Activated naive CD8-positive, alpha-beta T cell (primary cell): ENCODE results near the gene GNLY.
"Not testable (repeated sequence)": the region's sequence is repeated elsewhere in the genome, so short reads cannot be mapped to it uniquely, and the experiment has no call there.

Source experiments
- H3K27ac Mint-ChIP-seq: one replicate; pipeline ENCODE4 v1.8.0; 2021; ENCODE audit warnings: mixed read lengths
- H3K27me3 Mint-ChIP-seq: one replicate; pipeline ENCODE4 v1.8.0; 2021; ENCODE audit warnings: mixed read lengths
- H3K36me3 Mint-ChIP-seq: one replicate; pipeline ENCODE4 v1.8.0; 2021; ENCODE audit warnings: mixed read lengths
- H3K4me1 Mint-ChIP-seq: one replicate; pipeline ENCODE4 v1.8.0; 2021; ENCODE audit warnings: low read depth, mixed read lengths
- H3K4me3 Mint-ChIP-seq: one replicate; pipeline ENCODE4 v1.8.0; 2021; ENCODE audit warnings: mild to moderate bottlenecking, mixed read lengths
- H3K9me3 Mint-ChIP-seq: one replicate; pipeline ENCODE4 v1.8.0; 2021; ENCODE audit warnings: low read depth, mixed read lengths

Gene GNLY

GRCh38 chr2:85660301-85660700 lies 33.9 kb upstream of the GNLY start:
- H3K4me1 Mint-ChIP-seq, H3K4me3 Mint-ChIP-seq, H3K27ac Mint-ChIP-seq, H3K27me3 Mint-ChIP-seq, H3K9me3 Mint-ChIP-seq, H3K36me3 Mint-ChIP-seq: not testable (repeated sequence)

GRCh38 chr2:85660725-85661124 lies 33.4 kb upstream of the GNLY start:
- no peaks in the 10 kb centered on the region for H3K27me3 Mint-ChIP-seq
- H3K9me3 Mint-ChIP-seq: no peaks in the 10 kb centered on the region

GRCh38 chr2:85661139-85661858 lies 32.9 kb upstream of the GNLY start:
- Mint-ChIP-seq H3K36me3 (no peaks in the 10 kb centered on the region), H3K9me3 (no peaks in the 10 kb centered on the region), H3K27ac (no peak overlapping the region)

More at GRCh38 chr2:85660725-85661124, 33.4 kb upstream of the GNLY start:
- no peak overlapping the region for H3K27ac Mint-ChIP-seq
- no peak overlapping the region for H3K4me3 Mint-ChIP-seq
- no peaks in the 10 kb centered on the region for H3K4me1 Mint-ChIP-seq
- no peaks in the 10 kb centered on the region for H3K36me3 Mint-ChIP-seq

GRCh38 chr2:85662899-85663593 lies 31.1 kb upstream of the GNLY start:
- no peaks in the 10 kb centered on the region for H3K9me3 Mint-ChIP-seq

More at GRCh38 chr2:85661139-85661858, 32.9 kb upstream of the GNLY start:
- Mint-ChIP-seq H3K4me1 (no peaks in the 10 kb centered on the region), H3K27me3 (no peaks in the 10 kb centered on the region), H3K4me3 (no peak overlapping the region)

GRCh38 chr2:85663594-85664565 lies 30.3 kb upstream of the GNLY start:
- H3K4me3 Mint-ChIP-seq: no peak overlapping the region
- no peaks in the 10 kb centered on the region for H3K9me3 Mint-ChIP-seq
- no peaks in the 10 kb centered on the region for H3K36me3 Mint-ChIP-seq
- no peaks in the 10 kb centered on the region for H3K27me3 Mint-ChIP-seq
- no peaks in the 10 kb centered on the region for H3K4me1 Mint-ChIP-seq
- no peak overlapping the region for H3K27ac Mint-ChIP-seq

More at GRCh38 chr2:85662899-85663593, 31.1 kb upstream of the GNLY start:
- Mint-ChIP-seq H3K4me3 (no peak overlapping the region), H3K4me1 (no peaks in the 10 kb centered on the region), H3K27ac (no peak overlapping the region), H3K27me3 (no peaks in the 10 kb centered on the region), H3K36me3 (no peaks in the 10 kb centered on the region)

- Mint-ChIP-seq H3K36me3 (no peaks in the 10 kb centered on the region), H3K27me3 (no peaks in the 10 kb centered on the region), H3K27ac (no peak overlapping the region), H3K9me3 (no peaks in the 10 kb centered on the region), H3K4me1 (no peaks in the 10 kb centered on the region), H3K4me3 (no peak overlapping the region)
Observed at GRCh38 chr2:85665264-85665937, 28.8 kb upstream of the GNLY start.

GRCh38 chr2:85666016-85666415 lies 28.1 kb upstream of the GNLY start:
- no peaks in the 10 kb centered on the region for H3K27me3 Mint-ChIP-seq
- no peaks in the 10 kb centered on the region for H3K4me1 Mint-ChIP-seq
- no peaks in the 10 kb centered on the region for H3K36me3 Mint-ChIP-seq
- no peak overlapping the region for H3K27ac Mint-ChIP-seq
- H3K4me3 Mint-ChIP-seq: no peak overlapping the region
- no peaks in the 10 kb centered on the region for H3K9me3 Mint-ChIP-seq

- no peak overlapping the region for H3K27ac Mint-ChIP-seq
- H3K4me3 Mint-ChIP-seq: no peak overlapping the region
- no peaks in the 10 kb centered on the region for H3K4me1 Mint-ChIP-seq
- no peaks in the 10 kb centered on the region for H3K27me3 Mint-ChIP-seq
- H3K9me3 Mint-ChIP-seq: no peaks in the 10 kb centered on the region
- H3K36me3 Mint-ChIP-seq: no peaks in the 10 kb centered on the region
Observed at GRCh38 chr2:85666435-85667316, 27.5 kb upstream of the GNLY start.

- H3K4me3 Mint-ChIP-seq: no peak overlapping the region
- H3K9me3 Mint-ChIP-seq: no peaks in the 10 kb centered on the region
- no peaks in the 10 kb centered on the region for H3K4me1 Mint-ChIP-seq
- no peaks in the 10 kb centered on the region for H3K36me3 Mint-ChIP-seq
- H3K27ac Mint-ChIP-seq: no peak overlapping the region
- no peaks in the 10 kb centered on the region for H3K27me3 Mint-ChIP-seq
Observed at GRCh38 chr2:85667561-85668008, 26.6 kb upstream of the GNLY start.

GRCh38 chr2:85668009-85668856 lies 25.9 kb upstream of the GNLY start, which contains the start of gene SFTPB:
TSS of gene SFTPB (minus strand) at chr2:85668199. CDS start at chr2:85668183, 16 bp downstream.
- H3K36me3 Mint-ChIP-seq: no peaks in the 10 kb centered on the region
- H3K9me3 Mint-ChIP-seq: no peaks in the 10 kb centered on the region
- H3K4me3 Mint-ChIP-seq: no peak within 1 kb of the TSS
- no peaks in the 10 kb centered on the region for H3K27me3 Mint-ChIP-seq
- no peak within 1 kb of the TSS for H3K27ac Mint-ChIP-seq
- no peaks in the 10 kb centered on the region for H3K4me1 Mint-ChIP-seq

- Mint-ChIP-seq H3K4me1 (no peaks in the 10 kb centered on the region), H3K9me3 (no peaks in the 10 kb centered on the region), H3K27me3 (no peaks in the 10 kb centered on the region), H3K36me3 (no peaks in the 10 kb centered on the region), H3K4me3 (no peak overlapping the region), H3K27ac (no peak overlapping the region)
Observed at GRCh38 chr2:85668857-85669142, 25.4 kb upstream of the GNLY start.

- Mint-ChIP-seq H3K36me3 (no peaks in the 10 kb centered on the region), H3K27ac (no peak overlapping the region), H3K4me3 (no peak overlapping the region), H3K27me3 (no peaks in the 10 kb centered on the region), H3K4me1 (no peaks in the 10 kb centered on the region), H3K9me3 (no peaks in the 10 kb centered on the region)
Observed at GRCh38 chr2:85669549-85669948, 24.6 kb upstream of the GNLY start.

GRCh38 chr2:85670416-85670815 lies 23.7 kb upstream of the GNLY start:
- H3K27ac Mint-ChIP-seq, H3K4me1 Mint-ChIP-seq, H3K36me3 Mint-ChIP-seq, H3K4me3 Mint-ChIP-seq, H3K9me3 Mint-ChIP-seq, H3K27me3 Mint-ChIP-seq: not testable (repeated sequence)
